Rectal smooth muscle tissue (tissue), 1 donor: ENCODE data around the gene SBF1.

Experiments
- H3K27ac ChIP-seq: one replicate; pipeline ENCODE4 v1.7.0; 2013; ENCODE audit warnings: low read depth, low read length, inconsistent platforms
- H3K27me3 ChIP-seq: one replicate; pipeline ENCODE4 v1.7.0; 2013; ENCODE audit warnings: low read length; ENCODE audit not compliant: control insufficient read depth, insufficient read depth
- H3K36me3 ChIP-seq: one replicate; pipeline ENCODE4 v1.7.0; 2013; ENCODE audit warnings: low read length; ENCODE audit not compliant: control insufficient read depth, insufficient read depth
- H3K4me1 ChIP-seq: one replicate; pipeline ENCODE4 v1.7.0; 2013; ENCODE audit warnings: low read length; ENCODE audit not compliant: control insufficient read depth, insufficient read depth
- H3K4me3 ChIP-seq: one replicate; pipeline ENCODE4 v1.7.0; 2013; ENCODE audit warnings: low read length
- H3K9ac ChIP-seq: one replicate; pipeline ENCODE4 v1.7.0; 2013; ENCODE audit warnings: low read length

Gene SBF1

DNA sequence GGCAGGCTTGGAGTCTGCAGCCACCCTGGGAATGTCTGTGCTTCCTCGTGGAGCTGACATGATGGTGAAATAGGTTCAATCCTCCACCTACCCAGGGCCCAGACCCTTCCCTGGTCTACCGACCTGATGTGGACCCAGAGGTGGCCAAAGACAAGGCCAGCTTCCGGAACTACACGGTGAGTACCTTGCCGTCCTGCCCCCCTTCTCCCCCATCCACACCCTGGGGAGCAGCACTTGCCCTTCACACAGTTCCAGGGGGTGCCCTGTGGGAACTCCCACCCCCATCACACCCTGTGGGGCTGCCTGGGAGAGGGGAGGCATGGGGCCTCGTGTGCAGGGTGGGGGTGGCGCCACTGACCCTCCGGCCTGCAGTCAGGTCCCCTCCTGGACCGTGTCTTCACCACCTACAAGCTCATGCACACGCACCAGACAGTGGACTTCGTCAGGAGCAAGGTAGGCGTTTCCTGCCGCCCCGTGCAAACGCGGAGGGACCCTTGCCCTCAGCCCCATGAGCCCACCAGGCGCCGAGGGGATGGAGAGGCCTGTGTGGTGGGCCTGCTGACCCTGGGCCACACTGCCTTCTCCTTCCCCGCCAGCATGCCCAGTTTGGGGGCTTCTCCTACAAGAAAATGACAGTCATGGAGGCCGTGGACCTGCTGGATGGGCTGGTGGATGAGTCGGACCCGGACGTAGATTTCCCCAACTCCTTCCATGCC lies 12.6 kb upstream of the SBF1 start:
- Histone ChIP-seq H3K4me3 (no peak overlapping the region), H3K27ac (no peak overlapping the region), H3K36me3 (no peaks in the 10 kb centered on the region), H3K27me3 (peaks cover 11% of the 10 kb centered on the region), H3K4me1 (no peaks in the 10 kb centered on the region), H3K9ac (no peak overlapping the region)

DNA sequence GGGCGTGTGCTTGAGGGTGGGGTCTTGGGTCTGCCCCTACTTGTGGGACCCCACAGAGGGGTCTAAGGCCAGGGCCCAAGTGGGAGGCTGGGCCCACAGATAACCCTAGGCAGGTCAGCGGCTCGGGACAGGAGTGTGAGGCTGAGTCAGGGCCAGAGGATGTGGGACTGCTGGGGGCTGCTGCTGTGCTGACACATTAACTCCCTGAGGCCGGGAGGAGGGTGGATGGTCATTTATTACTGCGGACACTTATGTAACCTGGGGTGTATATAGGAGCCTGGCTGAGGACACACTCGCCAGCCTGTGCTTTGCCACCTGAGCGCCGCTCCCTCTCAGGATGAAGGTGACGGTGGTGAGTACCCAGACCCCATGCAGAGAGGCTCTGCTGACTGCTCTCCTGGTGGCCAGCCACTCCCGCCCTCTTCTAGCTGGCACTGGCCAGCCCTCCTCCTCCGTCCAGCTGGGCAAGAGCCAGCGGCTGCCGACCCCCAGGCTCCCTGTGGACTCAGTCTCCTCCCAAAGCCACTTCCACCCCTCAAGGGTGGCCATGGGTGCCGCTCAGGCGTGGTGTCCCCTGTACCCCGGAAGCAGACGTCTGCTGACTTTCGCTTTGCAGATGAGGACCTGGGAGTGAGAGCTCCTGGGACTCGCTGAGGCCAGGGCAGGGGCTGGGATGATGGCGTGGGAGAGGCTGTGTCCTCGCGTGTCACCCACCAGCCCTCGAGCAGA lies 11.9 kb upstream of the SBF1 start, which contains the start of gene MIOX:
Gene MIOX (plus strand): TSS at position 299 of the 729 bp plus-strand sequence. CDS start 39 bp downstream, at position 338.
- no peaks in the 10 kb centered on the region for H3K4me1 ChIP-seq
- H3K27ac ChIP-seq, result no peak within 1 kb of the TSS
- H3K27me3 ChIP-seq, result peaks cover 11% of the 10 kb centered on the region
- H3K9ac ChIP-seq, result no peak within 1 kb of the TSS
- no peaks in the 10 kb centered on the region for H3K36me3 ChIP-seq
- H3K4me3 ChIP-seq, result no peak within 1 kb of the TSS

DNA sequence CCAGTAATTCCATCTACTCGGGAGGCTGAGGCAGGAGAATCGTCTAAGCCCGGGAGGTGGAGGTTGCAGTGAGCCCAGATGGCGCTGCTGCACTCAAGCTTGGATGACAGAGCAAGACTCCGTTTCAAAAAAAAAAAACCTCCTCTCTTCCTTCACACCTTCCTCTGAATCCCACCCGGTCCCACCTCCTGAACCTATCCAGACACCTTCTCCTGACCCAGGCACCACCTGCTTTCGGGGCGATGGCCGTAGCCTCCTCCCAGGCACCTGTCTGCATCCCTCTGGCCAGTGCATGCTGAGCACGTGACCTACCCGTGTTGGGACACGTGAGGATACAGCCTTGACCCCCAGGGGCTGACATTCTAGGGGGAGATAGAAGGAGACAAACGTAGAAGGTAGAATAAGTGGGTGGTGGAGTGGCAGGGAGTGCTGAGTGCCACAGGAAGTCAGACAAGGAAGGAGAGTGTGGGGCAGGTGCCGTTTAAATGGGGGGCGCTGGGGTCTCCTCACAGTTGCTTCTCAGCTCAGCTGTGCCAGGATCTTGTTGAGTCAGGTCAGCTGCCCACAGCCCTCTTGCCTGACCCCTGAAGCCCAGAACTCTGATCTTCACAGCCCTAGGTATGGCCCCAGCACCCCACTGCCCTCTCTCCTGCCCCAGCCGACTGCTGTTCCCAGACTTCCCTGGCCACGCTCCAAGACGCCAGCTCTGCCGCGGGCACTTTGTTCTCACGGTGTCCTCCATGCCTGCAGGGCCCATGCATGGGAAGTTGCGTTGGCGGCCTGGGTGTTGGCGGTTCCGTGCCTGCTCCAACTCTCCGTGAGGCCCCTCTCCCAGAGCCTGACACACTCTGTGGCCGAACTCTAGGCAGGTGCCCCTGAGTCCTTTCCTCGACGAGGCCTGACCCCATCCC lies 10.6 kb upstream of the SBF1 start:
- Histone ChIP-seq H3K4me3 (no peak overlapping the region), H3K27me3 (peaks cover 11% of the 10 kb centered on the region), H3K9ac (no peak overlapping the region), H3K36me3 (no peaks in the 10 kb centered on the region), H3K4me1 (no peaks in the 10 kb centered on the region), H3K27ac (no peak overlapping the region)

GRCh38 chr22:50483977-50484853 lies 9.4 kb upstream of the SBF1 start:
- Histone ChIP-seq H3K27me3 (peaks cover 17% of the 10 kb centered on the region), H3K36me3 (no peaks in the 10 kb centered on the region), H3K4me1 (no peaks in the 10 kb centered on the region), H3K9ac (no peak overlapping the region), H3K4me3 (no peak overlapping the region), H3K27ac (no peak overlapping the region)

GRCh38 chr22:50483556-50483955 lies 8.7 kb upstream of the SBF1 start:
- Histone ChIP-seq H3K4me3 (no peak overlapping the region), H3K27me3 (peaks cover 17% of the 10 kb centered on the region), H3K36me3 (no peaks in the 10 kb centered on the region), H3K4me1 (no peaks in the 10 kb centered on the region), H3K27ac (no peak overlapping the region), H3K9ac (no peak overlapping the region)

- Histone ChIP-seq H3K9ac (no peak overlapping the region), H3K4me3 (no peak overlapping the region), H3K27ac (no peak overlapping the region), H3K27me3 (peaks cover 17% of the 10 kb centered on the region), H3K36me3 (no peaks in the 10 kb centered on the region), H3K4me1 (no peaks in the 10 kb centered on the region)
Observed at GRCh38 chr22:50483106-50483505, 8.3 kb upstream of the SBF1 start.

DNA sequence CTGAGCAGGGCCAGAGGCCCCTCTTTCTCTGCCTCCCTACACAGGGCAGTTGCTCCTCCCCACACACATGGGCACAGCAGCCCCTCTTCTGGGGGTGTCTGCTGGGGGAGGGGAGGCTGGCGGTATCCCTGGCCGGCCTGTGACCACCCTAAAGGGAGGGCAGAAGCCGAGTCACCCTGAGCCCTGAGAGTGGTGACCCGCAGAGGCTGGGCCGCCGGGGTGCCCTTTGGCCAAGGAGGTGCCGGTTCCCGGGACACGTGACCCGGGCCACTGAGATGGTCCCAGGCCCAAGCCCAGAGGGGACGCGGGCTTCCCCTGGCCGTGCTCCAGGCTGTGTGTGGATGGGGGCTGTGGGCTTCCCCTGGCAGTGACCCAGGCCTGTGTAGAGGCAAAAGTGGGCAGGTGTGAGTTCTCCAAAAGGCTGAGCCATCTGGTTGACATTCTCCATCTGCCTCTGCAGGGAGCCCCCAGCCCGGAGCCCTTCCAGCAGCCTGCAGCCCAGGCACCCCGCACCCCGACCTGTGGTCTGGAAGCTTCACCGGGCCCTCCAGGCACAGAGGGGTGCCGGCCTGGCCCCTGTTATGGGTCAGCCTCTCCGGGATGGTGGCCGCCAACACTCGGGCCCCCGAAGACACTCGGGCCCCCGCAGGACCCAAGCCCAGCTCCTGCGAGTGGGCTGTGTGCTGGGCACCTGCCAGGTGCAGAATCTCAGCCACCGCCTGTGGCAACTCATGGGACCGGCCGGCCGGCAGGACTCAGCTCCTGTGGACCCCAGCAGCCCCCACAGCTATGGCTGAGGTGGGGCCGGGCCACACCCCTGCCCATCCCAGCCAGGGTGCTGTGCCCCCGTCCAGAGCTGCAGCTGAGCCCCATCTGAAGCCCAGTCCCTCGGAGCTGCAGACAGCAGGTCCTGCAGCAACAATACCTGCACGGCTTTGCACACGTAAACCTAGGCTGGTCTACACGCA lies 7.6 kb upstream of the SBF1 start:
- Histone ChIP-seq H3K4me3 (peak overlapping the region; percentile 41), H3K4me1 (no peaks in the 10 kb centered on the region), H3K27me3 (peaks cover 13% of the 10 kb centered on the region), H3K36me3 (no peaks in the 10 kb centered on the region), H3K9ac (no peak overlapping the region), H3K27ac (no peak overlapping the region)

DNA sequence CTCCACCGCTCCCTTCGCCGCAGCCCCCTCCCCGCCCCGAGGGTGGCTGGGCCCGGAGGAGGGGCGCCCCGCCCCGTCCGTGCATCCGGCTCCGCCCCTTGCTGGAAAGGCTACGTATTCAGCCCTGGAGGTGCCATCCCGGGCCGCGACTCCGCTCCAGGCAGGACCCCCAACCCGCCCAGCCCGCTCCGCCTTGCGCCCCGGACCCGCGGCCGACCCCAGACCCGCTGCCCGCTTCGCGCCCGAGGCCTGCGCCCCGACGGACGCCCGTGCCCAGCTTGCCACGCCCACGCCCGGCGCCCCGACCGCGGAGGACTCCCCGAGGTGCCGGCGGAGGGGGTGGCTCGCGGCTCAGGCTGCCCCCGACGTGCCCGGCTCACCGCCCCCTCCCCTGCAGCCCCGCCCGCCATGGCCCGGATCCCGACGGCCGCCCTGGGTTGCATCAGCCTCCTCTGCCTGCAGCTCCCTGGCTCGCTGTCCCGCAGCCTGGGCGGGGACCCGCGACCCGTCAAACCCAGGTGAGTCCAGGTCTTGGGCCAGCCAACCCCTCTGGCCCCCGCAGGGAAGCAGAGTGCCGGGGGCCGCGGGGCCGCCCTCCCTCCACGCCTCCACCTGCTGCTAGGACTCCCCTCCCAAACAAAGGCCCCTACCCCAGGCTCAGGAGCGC lies 6.7 kb upstream of the SBF1 start, which contains the start of gene ADM2:
Gene ADM2 (plus strand): TSS at position 104 of the 667 bp plus-strand sequence. CDS start 305 bp downstream, at position 409.
- peaks cover 13% of the 10 kb centered on the region for H3K27me3 ChIP-seq
- H3K4me1 ChIP-seq, result no peaks in the 10 kb centered on the region
- H3K4me3 ChIP-seq, result peak within 1 kb of the TSS; percentile 44
- no peaks in the 10 kb centered on the region for H3K36me3 ChIP-seq
- H3K27ac ChIP-seq, result no peak within 1 kb of the TSS
- no peak within 1 kb of the TSS for H3K9ac ChIP-seq

GRCh38 chr22:50481045-50481439 lies 6.2 kb upstream of the SBF1 start:
- Histone ChIP-seq H3K27me3 (peaks cover 13% of the 10 kb centered on the region), H3K4me1 (no peaks in the 10 kb centered on the region), H3K4me3 (peak overlapping the region; percentile 44), H3K9ac (no peak overlapping the region), H3K36me3 (no peaks in the 10 kb centered on the region), H3K27ac (no peak overlapping the region)

- peaks cover 13% of the 10 kb centered on the region for H3K27me3 ChIP-seq
- H3K27ac ChIP-seq, result no peak overlapping the region
- no peaks in the 10 kb centered on the region for H3K36me3 ChIP-seq
- H3K4me3 ChIP-seq, result no peak overlapping the region
- no peak overlapping the region for H3K9ac ChIP-seq
- peaks cover 3% of the 10 kb centered on the region for H3K4me1 ChIP-seq
Observed at GRCh38 chr22:50479721-50480120, 4.9 kb upstream of the SBF1 start.
